Smooth muscle cell (in vitro differentiated cells): ENCODE measurements around the gene PTPN6. TPM values are rescaled to one million over a fixed set of nuclear protein-coding genes. Genes with fewer than 3 reads are reported as not detected.

ENCODE experiments used
- DNase-seq: peaks from one replicate; lab custom pipeline; 2025; ENCODE audit not compliant: unreplicated experiment; lab: John Stamatoyannopoulos, UW
- H2AFZ ChIP-seq: fragments of 200-600 bp; sonication (generic); 2 replicates; pipeline ENCODE4 v1.6.0; 2016; ENCODE audit warnings: antibody characterized with exemption, low read depth, mild to moderate bottlenecking
- H3F3A ChIP-seq: fragments of 200-600 bp; sonication (generic); 2 replicates; pipeline ENCODE4 v1.6.0; 2017; ENCODE audit warnings: antibody characterized with exemption, low read depth
- H3K27ac ChIP-seq: fragments of 200-600 bp; sonication (generic); 2 replicates; pipeline ENCODE4 v1.5.1; 2016; ENCODE audit warnings: low read depth, mild to moderate bottlenecking
- H3K27me3 ChIP-seq: fragments of 200-600 bp; sonication (generic); 2 replicates; pipeline ENCODE4 v1.6.1; 2016; ENCODE audit warnings: low read depth, mild to moderate bottlenecking
- H3K36me3 ChIP-seq: fragments of 200-600 bp; sonication (generic); 2 replicates; pipeline ENCODE4 v1.5.1; 2016; ENCODE audit warnings: low read depth
- H3K4me1 ChIP-seq: fragments of 200-600 bp; sonication (generic); 2 replicates; pipeline ENCODE4 v1.5.1; 2016; ENCODE audit warnings: low read depth
- H3K4me2 ChIP-seq: fragments of 200-600 bp; sonication (generic); 2 replicates; pipeline ENCODE4 v1.6.0; 2016; ENCODE audit warnings: mild to moderate bottlenecking
- H3K4me3 ChIP-seq: fragments of 200-600 bp; sonication (generic); 2 replicates; pipeline ENCODE4 v1.5.1; 2016; ENCODE audit warnings: mild to moderate bottlenecking
- H3K79me2 ChIP-seq: fragments of 200-600 bp; sonication (generic); 2 replicates; pipeline ENCODE4 v1.6.0; 2016; ENCODE audit warnings: low read depth, mild to moderate bottlenecking
- H3K9ac ChIP-seq: fragments of 200-600 bp; sonication (generic); 2 replicates; pipeline ENCODE4 v1.6.0; 2016; ENCODE audit warnings: low read depth
- H3K9me3 ChIP-seq: fragments of 200-600 bp; sonication (generic); replicated peaks from 2 replicates; pipeline ENCODE4 v1.5.1; 2016; ENCODE audit warnings: low read depth
- H4K20me1 ChIP-seq: fragments of 200-600 bp; sonication (generic); 2 replicates; pipeline ENCODE4 v1.6.0; 2016; ENCODE audit warnings: low read depth
- CTCF ChIP-seq: fragments of 200-600 bp; sonication (generic); IDR thresholded peaks from 2 replicates; pipeline ENCODE4 v1.5.1; 2017; ENCODE audit warnings: borderline replicate concordance, mild to moderate bottlenecking, antibody characterized with exemption; ENCODE audit not compliant: insufficient read depth, poor library complexity, severe bottlenecking
- WGBS: methylation state at CpG from one replicate; pipeline ENCODE4 v1.1.7; 2016; ENCODE audit warnings: low lambda C conversion rate; 5-methylcytosine and 5-hydroxymethylcytosine counted together
- polyA plus RNA-seq: library from polyadenylated mRNA; unstranded; fragments of >200 nt; fragmentation: Nextera tagmentation; extraction: Ambion mirVana; gene quantifications from 2 replicates; pipeline ENCODE4 v1.2.1, GENCODE V29; 2016
- total RNA-seq: library from RNA; depleted of rRNA; stranded (reverse); fragments of >200 nt; gene quantifications from 2 replicates; pipeline ENCODE4 v1.2.3, GENCODE V29; 2014

PTPN6 gene
- total and polyA plus RNA-seq, 2 experiments from 2014 or later, result 2.8 to 4.3 TPM

- no peak overlapping the region for H3K27ac ChIP-seq
- no peak overlapping the region for H3K4me2 ChIP-seq
- TF ChIP-seq CTCF, result no peak
- H3K79me2 ChIP-seq, result no peaks in the 10 kb centered on the region
- no peaks in the 10 kb centered on the region for H4K20me1 ChIP-seq
- H3F3A ChIP-seq, result peaks cover 7% of the 10 kb centered on the region
- no peaks in the 10 kb centered on the region for H3K27me3 ChIP-seq
- peaks cover 13% of the 10 kb centered on the region for H3K4me1 ChIP-seq
- no peak overlapping the region for H3K4me3 ChIP-seq
- no peaks in the 10 kb centered on the region for H3K9me3 ChIP-seq
- H3K36me3 ChIP-seq, result no peaks in the 10 kb centered on the region
- WGBS, result 90% methylated on average over 20 of the region's 20 CpGs
- H3K9ac ChIP-seq, result no peak overlapping the region
- no peak for DNase-seq
- no peak overlapping the region for H2AFZ ChIP-seq
Observed at GRCh38 chr12:6957151-6957701, 6.1 kb downstream of the PTPN6 start.

DNA sequence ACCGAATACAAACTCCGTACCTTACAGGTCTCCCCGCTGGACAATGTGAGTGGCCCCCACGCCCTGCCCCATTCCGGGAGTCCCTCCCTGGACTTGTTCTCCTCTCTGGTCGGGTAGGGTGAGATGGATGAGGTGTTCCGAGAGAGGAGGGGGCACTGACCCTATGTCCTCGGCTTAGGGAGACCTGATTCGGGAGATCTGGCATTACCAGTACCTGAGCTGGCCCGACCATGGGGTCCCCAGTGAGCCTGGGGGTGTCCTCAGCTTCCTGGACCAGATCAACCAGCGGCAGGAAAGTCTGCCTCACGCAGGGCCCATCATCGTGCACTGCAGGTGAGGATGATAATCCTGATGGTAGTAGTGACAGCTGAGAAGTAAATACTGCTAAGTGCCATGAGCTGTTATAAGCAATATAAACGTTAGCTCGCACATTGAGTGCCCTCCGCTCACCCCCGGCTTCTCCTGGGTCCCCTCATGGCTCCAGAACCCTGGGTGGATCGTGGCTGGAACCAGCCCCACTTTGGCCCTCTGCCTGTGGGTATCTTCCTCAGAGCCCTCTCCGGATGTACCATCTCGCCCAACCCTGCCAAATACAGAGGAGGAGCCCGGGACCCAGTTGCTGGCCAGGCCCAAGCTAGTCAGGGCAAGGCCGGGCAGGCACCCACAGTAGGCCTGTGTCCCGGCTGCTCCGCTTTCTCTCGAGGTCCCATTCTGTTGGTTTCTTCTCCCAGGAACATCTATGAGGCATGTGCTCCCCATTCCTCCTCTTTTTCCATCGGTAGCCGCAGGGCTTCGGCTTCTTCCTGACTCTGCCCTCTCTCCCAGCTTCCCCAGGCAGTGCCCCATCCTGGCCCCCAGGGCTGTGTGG is 6.8 kb downstream of the PTPN6 start:
- Histone ChIP-seq H3K27me3 (no peaks in the 10 kb centered on the region), H3K36me3 (no peaks in the 10 kb centered on the region), H3K27ac (no peak overlapping the region), H3K4me1 (peaks cover 19% of the 10 kb centered on the region), H3F3A (peaks cover 7% of the 10 kb centered on the region), H3K4me2 (no peak overlapping the region), H3K4me3 (no peak overlapping the region), H2AFZ (no peak overlapping the region), H3K9ac (no peak overlapping the region), H3K9me3 (no peaks in the 10 kb centered on the region), H3K79me2 (no peaks in the 10 kb centered on the region), H4K20me1 (no peaks in the 10 kb centered on the region)
- TF ChIP-seq CTCF, result no peak
- WGBS, result 94% methylated on average over 28 of the region's 28 CpGs
- no peak for DNase-seq

- Histone ChIP-seq H3K36me3 (no peaks in the 10 kb centered on the region), H3K79me2 (no peaks in the 10 kb centered on the region), H3K4me3 (no peak overlapping the region), H4K20me1 (no peaks in the 10 kb centered on the region), H3F3A (peaks cover 7% of the 10 kb centered on the region), H3K27me3 (no peaks in the 10 kb centered on the region), H3K9me3 (no peaks in the 10 kb centered on the region), H3K9ac (no peak overlapping the region), H3K27ac (no peak overlapping the region), H3K4me2 (no peak overlapping the region), H2AFZ (no peak overlapping the region), H3K4me1 (peaks cover 19% of the 10 kb centered on the region)
- no peak for DNase-seq
- no peak for TF ChIP-seq CTCF
- 85% methylated on average over 10 of the region's 10 CpGs for WGBS
Observed at GRCh38 chr12:6958609-6959057, 7.5 kb downstream of the PTPN6 start.
